Testis (tissue), 3 donors: Measurements from ENCODE around the gene DERL3. TPM values are rescaled to one million over a fixed set of nuclear protein-coding genes. Genes with fewer than 3 reads are reported as not detected.
A peak's percentile ranks its signal among the peaks of the same experiment; 100 is the strongest.

Source experiments
- DNase-seq: peaks from one replicate; pipeline ENCODE4 v3.0.0-alpha.2; 2019
- H3K27ac ChIP-seq, 2 donors: fragments of 200-600 bp; sonication (generic); one replicate each; pipeline ENCODE4 v1.5.1; 2019
- H3K27me3 ChIP-seq: fragments of 200-600 bp; sonication (generic); one replicate; pipeline ENCODE4 v1.5.1; 2019
- H3K36me3 ChIP-seq: fragments of 200-600 bp; sonication (generic); one replicate; pipeline ENCODE4 v1.5.1; 2017; ENCODE audit warnings: low read depth; ENCODE audit errors: missing control alignments
- H3K4me1 ChIP-seq: fragments of 200-600 bp; sonication (generic); one replicate; pipeline ENCODE4 v1.5.1; 2019
- H3K4me3 ChIP-seq, 2 donors: fragments of 200-600 bp; sonication (generic); one replicate each; pipeline ENCODE4 v1.5.1; 2017 to 2019
- H3K9me3 ChIP-seq: fragments of 200-600 bp; sonication (generic); one replicate; pipeline ENCODE4 v1.5.1; 2017
- POLR2A ChIP-seq: fragments of 450-650 bp; IDR thresholded peaks from one replicate; pipeline ENCODE4 v1.6.1; 2017; ENCODE audit warnings: antibody characterized with exemption, mild to moderate bottlenecking, moderate library complexity
- WGBS, 2 donors: methylation state at CpG; one replicate each; pipeline ENCODE4 v1.1.5; 2018; 5-methylcytosine and 5-hydroxymethylcytosine counted together
- intact Hi-C: fragments of 100-400 bp; cut with DNase I; formaldehyde crosslinking; loops from one replicate; pipeline ENCODE4 v1.15.1; 2023; ENCODE audit warnings: low total_unique reads
- polyA plus RNA-seq: library from polyadenylated mRNA; stranded (reverse); fragments of 350-450 nt; fragmentation: Illumina TruSeq; extraction: RNeasy Lipid Tissue Mini Kit (QIAGEN cat#74804); gene quantifications from one replicate; pipeline ENCODE4 v1.2.3, GENCODE V29; 2014; ENCODE audit warnings: low read depth, low replicate concordance; ENCODE audit not compliant: insufficient read depth
- total RNA-seq, 2 donors: library from RNA; depleted of rRNA; stranded (reverse); fragments of >200 nt; gene quantifications; one replicate each; pipeline ENCODE4 v1.2.3, GENCODE V29; 2016
- TF ChIP-seq, protein P1 (sequence below), 3 experiments: fragments of 450-650 bp in 2 of 3; fragments of 200-600 bp in 1 of 3; sonication (generic) in 1 of 3; IDR thresholded peaks; one replicate each; pipeline ENCODE4 v1.5.1; 2016 to 2019; ENCODE audit warnings: antibody characterized with exemption in 3 of 3, mild to moderate bottlenecking in 2 of 3, moderate library complexity in 1 of 3

DERL3 gene
- total and polyA plus RNA-seq, 3 donors from 2014 or later: 14.9 to 48.7 (median 16.2) TPM

DNA sequence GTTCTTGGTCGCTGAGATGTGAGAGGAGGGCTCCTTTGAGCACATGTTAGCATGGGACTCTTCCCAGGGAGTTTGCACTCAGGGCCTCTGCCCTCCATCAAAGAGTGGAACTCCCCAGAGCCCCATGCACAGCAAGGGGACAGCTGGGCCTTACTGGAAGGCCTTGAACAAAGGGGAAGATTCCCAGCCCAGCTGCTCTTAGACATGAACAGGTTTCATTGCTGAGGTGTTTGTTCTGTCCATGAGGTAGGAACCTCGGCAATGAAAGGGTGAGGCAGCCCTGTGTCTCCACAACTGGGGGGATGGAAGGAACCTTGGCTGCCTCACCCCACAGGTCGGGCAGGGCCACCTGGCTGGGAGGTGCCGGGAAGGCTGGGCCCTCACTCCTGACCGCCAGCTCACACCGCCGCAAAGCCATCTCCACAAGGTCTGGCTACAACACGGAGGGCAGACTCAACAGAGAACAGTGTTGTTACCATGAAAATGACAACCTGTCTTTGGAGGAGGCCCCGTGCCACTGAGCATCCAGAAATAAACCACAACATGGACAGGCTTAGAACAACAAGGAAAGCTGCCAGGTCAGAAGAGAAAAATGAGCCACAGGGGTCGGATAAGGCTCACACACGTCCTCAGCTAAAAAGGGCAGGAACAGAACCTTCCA, 3.2 kb downstream of the DERL3 start:
- no peak for DNase-seq
- Histone ChIP-seq H3K36me3 (no peaks in the 10 kb centered on the region), H3K27me3 (no peaks in the 10 kb centered on the region), H3K4me3 (no peak overlapping the region), H3K4me1 (peaks cover 23% of the 10 kb centered on the region), H3K27ac (peak overlapping the region; percentile 5 to 35), H3K9me3 (no peaks in the 10 kb centered on the region)
- 51 to 54% methylated on average over 11 of the region's 11 CpGs for WGBS, 2 donors
- no peak for TF ChIP-seq POLR2A
- TF ChIP-seq, protein P1, sequence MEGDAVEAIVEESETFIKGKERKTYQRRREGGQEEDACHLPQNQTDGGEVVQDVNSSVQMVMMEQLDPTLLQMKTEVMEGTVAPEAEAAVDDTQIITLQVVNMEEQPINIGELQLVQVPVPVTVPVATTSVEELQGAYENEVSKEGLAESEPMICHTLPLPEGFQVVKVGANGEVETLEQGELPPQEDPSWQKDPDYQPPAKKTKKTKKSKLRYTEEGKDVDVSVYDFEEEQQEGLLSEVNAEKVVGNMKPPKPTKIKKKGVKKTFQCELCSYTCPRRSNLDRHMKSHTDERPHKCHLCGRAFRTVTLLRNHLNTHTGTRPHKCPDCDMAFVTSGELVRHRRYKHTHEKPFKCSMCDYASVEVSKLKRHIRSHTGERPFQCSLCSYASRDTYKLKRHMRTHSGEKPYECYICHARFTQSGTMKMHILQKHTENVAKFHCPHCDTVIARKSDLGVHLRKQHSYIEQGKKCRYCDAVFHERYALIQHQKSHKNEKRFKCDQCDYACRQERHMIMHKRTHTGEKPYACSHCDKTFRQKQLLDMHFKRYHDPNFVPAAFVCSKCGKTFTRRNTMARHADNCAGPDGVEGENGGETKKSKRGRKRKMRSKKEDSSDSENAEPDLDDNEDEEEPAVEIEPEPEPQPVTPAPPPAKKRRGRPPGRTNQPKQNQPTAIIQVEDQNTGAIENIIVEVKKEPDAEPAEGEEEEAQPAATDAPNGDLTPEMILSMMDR (IDR thresholded peaks at IDR 0.05): no peak
- intact Hi-C loops: no loop called here

DNA sequence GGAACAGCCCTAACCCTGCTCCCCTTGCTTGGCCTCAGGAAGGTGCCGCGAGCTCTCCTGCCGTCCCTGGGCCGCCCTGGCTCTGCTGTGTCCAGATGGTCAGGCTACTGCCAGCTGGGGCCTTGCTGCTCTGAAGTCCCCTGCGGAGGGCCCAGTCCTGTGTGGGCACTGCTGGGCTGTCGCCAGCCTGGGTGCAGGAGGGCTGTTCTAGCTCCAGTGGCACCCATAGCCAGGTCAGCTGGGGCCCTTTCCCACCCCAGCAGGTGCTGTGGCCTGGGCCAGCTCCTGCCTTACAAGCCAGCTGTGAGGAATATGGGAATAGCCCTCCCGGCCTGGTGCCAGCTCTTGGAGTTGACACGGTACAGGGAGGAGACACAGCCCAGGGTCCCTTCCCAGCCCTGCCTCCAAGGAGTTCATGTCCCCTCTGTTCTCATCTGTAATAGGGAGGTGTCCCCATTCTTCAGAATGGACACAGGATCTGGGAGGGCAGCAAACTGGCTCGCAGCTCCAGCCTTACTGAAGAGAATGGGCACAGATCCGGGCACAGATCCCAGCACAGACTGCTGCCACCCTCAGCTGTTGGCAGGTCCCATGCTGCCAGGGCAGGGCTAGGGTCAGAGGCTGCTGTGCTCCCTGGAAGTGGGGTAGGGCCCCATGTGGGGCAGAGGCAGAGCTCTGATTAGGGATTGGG, 3.9 kb downstream of the DERL3 start:
- WGBS, 2 donors: 69% methylated on average over 9 of the region's 10 CpGs; no CpG with 5 or more reads in 1 of the 2 donors
- Histone ChIP-seq H3K27ac (no peak overlapping the region), H3K4me1 (peaks cover 23% of the 10 kb centered on the region), H3K9me3 (no peaks in the 10 kb centered on the region), H3K27me3 (no peaks in the 10 kb centered on the region), H3K4me3 (no peak overlapping the region), H3K36me3 (no peaks in the 10 kb centered on the region)
- intact Hi-C loops: no loop called here
- DNase-seq: peak; percentile 53
- TF ChIP-seq, protein P1 (IDR thresholded peaks at IDR 0.05): no peak
- no peak for TF ChIP-seq POLR2A

DNA sequence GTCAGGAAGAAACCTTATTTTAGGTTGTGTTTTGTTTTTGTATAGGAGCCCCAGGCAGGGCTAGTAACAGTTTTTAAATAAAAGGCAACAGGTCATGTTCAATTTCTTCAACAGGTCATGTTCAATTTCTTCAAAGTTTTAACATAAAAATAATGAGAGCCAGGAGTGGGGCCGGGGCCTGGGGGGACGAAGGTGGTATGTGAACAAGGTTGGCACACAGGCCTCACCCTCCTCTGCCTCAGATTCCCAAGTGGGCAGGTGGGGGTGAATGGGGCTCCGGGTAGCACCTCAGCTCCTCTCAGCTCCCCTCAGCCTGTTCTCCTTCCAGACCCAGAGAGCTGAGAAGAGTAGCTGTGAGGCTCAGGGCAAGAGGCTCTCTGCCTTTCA, 4.4 kb downstream of the DERL3 start:
- H3K27me3 ChIP-seq: no peaks in the 10 kb centered on the region
- WGBS, 2 donors: 86 to 95% methylated on average over 3 of the region's 3 CpGs
- no peak overlapping the region for H3K4me3 ChIP-seq
- no peak overlapping the region for H3K27ac ChIP-seq
- no peaks in the 10 kb centered on the region for H3K9me3 ChIP-seq
- TF ChIP-seq, protein P1 (IDR thresholded peaks at IDR 0.05): no peak
- TF ChIP-seq POLR2A: no peak
- DNase-seq: no peak
- intact Hi-C loops: no loop called here
- no peaks in the 10 kb centered on the region for H3K36me3 ChIP-seq
- H3K4me1 ChIP-seq: peaks cover 23% of the 10 kb centered on the region

DNA sequence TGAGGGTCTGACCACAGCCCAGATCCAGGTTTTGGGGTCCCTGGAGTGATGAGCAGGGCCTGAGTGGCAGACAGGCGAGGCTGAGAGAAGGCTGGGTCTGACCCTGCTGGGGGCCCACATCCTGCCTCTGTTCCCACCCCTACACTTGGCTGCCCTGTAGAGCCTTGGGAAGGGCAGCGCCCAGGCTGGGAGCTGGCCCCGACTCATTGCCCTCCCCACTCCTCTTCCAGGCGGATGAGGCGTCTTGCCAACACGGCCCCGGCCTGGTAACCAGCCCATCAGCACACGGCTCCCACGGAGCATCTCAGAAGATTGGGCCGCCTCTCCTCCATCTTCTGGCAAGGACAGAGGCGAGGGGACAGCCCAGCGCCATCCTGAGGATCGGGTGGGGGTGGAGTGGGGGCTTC, 4.9 kb downstream of the DERL3 start:
- intact Hi-C loops: no loop called here
- H3K9me3 ChIP-seq: no peaks in the 10 kb centered on the region
- H3K4me1 ChIP-seq: peaks cover 22% of the 10 kb centered on the region
- 51 to 87% methylated on average over 12 to 13 of the region's 13 CpGs for WGBS, 2 donors
- H3K36me3 ChIP-seq: no peaks in the 10 kb centered on the region
- no peak for TF ChIP-seq POLR2A
- TF ChIP-seq, protein P1 (IDR thresholded peaks at IDR 0.05): no peak
- H3K27ac ChIP-seq: no peak overlapping the region
- H3K4me3 ChIP-seq: no peak overlapping the region
- no peaks in the 10 kb centered on the region for H3K27me3 ChIP-seq
- DNase-seq: no peak
